C4-2B (cell line): ENCODE measurements around the gene ZNF780A.

ENCODE experiments used
- ZFX ChIP-seq: fragments of 450-650 bp; IDR thresholded peaks from 2 replicates; pipeline ENCODE4 v1.6.1; 2017
- TF ChIP-seq, protein P1 (sequence below): fragments of 450-650 bp; conservative IDR thresholded peaks from 2 replicates; pipeline ENCODE4 v1.5.1; 2017; ENCODE audit warnings: mild to moderate bottlenecking

DNA sequence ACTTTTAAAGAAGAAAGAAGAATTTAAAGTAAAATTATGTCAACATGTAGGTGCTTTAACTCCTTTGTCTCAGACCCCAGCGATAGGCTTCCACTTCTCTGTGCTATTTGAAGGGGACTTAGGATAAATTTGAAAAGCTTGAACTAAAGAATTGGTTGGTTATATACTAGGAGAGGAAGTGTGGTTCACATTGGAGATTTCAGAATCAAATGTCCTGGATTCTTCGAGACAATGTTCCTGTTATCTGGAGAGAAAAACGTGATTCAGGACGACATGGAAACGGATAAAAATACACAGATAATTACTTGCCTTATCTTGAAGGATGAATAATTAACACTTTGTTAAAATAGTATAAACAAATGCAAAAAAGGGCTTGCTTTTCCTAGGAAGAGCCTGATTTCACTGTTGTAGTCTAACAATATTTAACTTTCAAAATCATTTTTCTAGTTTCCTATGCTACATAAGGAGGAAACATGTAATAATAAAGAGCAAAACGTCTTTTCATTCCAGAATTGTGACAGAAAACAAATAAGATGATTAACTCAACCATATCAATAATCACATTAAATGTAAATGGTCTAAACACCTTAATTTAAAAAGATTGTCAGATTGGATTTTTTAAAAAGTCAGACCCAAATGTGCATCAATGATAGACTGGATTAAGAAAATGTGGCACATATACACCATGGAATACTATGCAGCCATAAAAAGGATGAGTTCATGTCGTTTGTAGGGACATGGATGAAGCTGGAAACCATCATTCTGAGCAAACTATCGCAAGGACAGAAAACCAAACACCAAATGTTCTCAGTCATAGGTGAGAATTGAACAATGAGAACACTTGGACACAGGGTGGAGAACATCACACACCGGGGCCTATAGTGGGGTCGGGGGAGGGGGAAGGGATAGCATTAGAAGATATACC lies 724 bp upstream of the ZNF780A start:
- TF ChIP-seq, protein P1, sequence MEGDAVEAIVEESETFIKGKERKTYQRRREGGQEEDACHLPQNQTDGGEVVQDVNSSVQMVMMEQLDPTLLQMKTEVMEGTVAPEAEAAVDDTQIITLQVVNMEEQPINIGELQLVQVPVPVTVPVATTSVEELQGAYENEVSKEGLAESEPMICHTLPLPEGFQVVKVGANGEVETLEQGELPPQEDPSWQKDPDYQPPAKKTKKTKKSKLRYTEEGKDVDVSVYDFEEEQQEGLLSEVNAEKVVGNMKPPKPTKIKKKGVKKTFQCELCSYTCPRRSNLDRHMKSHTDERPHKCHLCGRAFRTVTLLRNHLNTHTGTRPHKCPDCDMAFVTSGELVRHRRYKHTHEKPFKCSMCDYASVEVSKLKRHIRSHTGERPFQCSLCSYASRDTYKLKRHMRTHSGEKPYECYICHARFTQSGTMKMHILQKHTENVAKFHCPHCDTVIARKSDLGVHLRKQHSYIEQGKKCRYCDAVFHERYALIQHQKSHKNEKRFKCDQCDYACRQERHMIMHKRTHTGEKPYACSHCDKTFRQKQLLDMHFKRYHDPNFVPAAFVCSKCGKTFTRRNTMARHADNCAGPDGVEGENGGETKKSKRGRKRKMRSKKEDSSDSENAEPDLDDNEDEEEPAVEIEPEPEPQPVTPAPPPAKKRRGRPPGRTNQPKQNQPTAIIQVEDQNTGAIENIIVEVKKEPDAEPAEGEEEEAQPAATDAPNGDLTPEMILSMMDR, result no peak
- no peak for TF ChIP-seq ZFX
